Neural cell (in vitro differentiated cells): Measurements from ENCODE around the gene EYS. TPM values are rescaled to one million over a fixed set of nuclear protein-coding genes. Genes with fewer than 3 reads are reported as not detected.

Source experiments
- H2AFZ ChIP-seq: fragments of 200-600, 300-800 bp; sonication (generic), shearing (Covaris generic); 2 replicates; pipeline ENCODE4 v1.6.0; 2014; ENCODE audit warnings: low read depth, mild to moderate bottlenecking, antibody characterized with exemption, low read length, moderate library complexity
- H3F3A ChIP-seq: fragments of 200-600 bp; shearing (Covaris generic); 2 replicates; pipeline ENCODE4 v1.6.1; 2016; ENCODE audit warnings: mild to moderate bottlenecking, moderate library complexity, mixed read lengths, antibody characterized with exemption, low read length; ENCODE audit not compliant: insufficient read depth, poor library complexity, severe bottlenecking
- H3K27ac ChIP-seq: fragments of 200-600, 300-800 bp; sonication (generic), shearing (Covaris generic); 2 replicates; pipeline ENCODE4 v1.5.1; 2014; ENCODE audit warnings: mild to moderate bottlenecking, low read length, moderate library complexity
- H3K27me3 ChIP-seq: fragments of 300-800, 200-600 bp; sonication (generic), shearing (Covaris generic); 2 replicates; pipeline ENCODE4 v1.6.0; 2014; ENCODE audit warnings: mild to moderate bottlenecking, low read depth, low read length, moderate library complexity; ENCODE audit not compliant: insufficient read depth
- H3K36me3 ChIP-seq: fragments of 300-800, 200-600 bp; sonication (generic), shearing (Covaris generic); 2 replicates; pipeline ENCODE4 v1.5.1; 2014; ENCODE audit warnings: mild to moderate bottlenecking, antibody characterized with exemption, low read length, moderate library complexity; ENCODE audit not compliant: insufficient read depth
- H3K4me2 ChIP-seq: fragments of 300-800, 200-600 bp; sonication (generic), shearing (Covaris generic); 2 replicates; pipeline ENCODE4 v1.6.0; 2014; ENCODE audit warnings: mild to moderate bottlenecking, low read length
- H3K4me3 ChIP-seq: fragments of 300-800, 200-600 bp; sonication (generic), shearing (Covaris generic); 2 replicates; pipeline ENCODE4 v1.5.1; 2014; ENCODE audit warnings: mild to moderate bottlenecking, low read length, moderate library complexity
- H3K79me2 ChIP-seq: fragments of 200-600 bp; shearing (Covaris generic); replicated peaks from 2 replicates; pipeline ENCODE4 v1.6.0; 2014; ENCODE audit warnings: mild to moderate bottlenecking, low read length, moderate library complexity; ENCODE audit not compliant: insufficient read depth
- H3K9ac ChIP-seq: fragments of 300-800, 200-600 bp; sonication (generic), shearing (Covaris generic); 2 replicates; pipeline ENCODE4 v1.6.1; 2016; ENCODE audit warnings: mild to moderate bottlenecking, low read length, mixed read lengths
- H3K9me2 ChIP-seq: fragments of 200-600 bp; shearing (Covaris generic); 2 replicates; pipeline ENCODE4 v1.6.1; 2016; ENCODE audit warnings: mild to moderate bottlenecking, low read length, mixed read lengths; ENCODE audit not compliant: insufficient read depth
- H3K9me3 ChIP-seq: fragments of 200-600, 300-800 bp; sonication (generic), shearing (Covaris generic); 2 replicates; pipeline ENCODE4 v1.6.1; 2016; ENCODE audit warnings: mild to moderate bottlenecking, mixed run types, low read length, moderate library complexity, mixed read lengths
- H4K20me1 ChIP-seq: fragments of 200-600 bp; shearing (Covaris generic); 2 replicates; pipeline ENCODE4 v1.6.1; 2016; ENCODE audit warnings: mild to moderate bottlenecking, mixed run types; ENCODE audit not compliant: insufficient read depth
- CTCF ChIP-seq: fragments of 450-650 bp; IDR thresholded peaks from 2 replicates; pipeline ENCODE4 v1.5.1; 2014; ENCODE audit warnings: antibody characterized with exemption, mild to moderate bottlenecking, moderate library complexity; ENCODE audit not compliant: poor library complexity, severe bottlenecking
- EP300 ChIP-seq: fragments of 450-650 bp; conservative IDR thresholded peaks from 2 replicates; pipeline ENCODE4 v1.6.1; 2014; ENCODE audit warnings: antibody characterized with exemption, mild to moderate bottlenecking, moderate library complexity; ENCODE audit not compliant: poor library complexity, severe bottlenecking
- EZH2 ChIP-seq: fragments of 200-600, 300-800 bp; shearing (Covaris generic), sonication (generic); IDR thresholded peaks from 2 replicates; pipeline ENCODE4 v1.6.1; 2014; ENCODE audit warnings: antibody characterized with exemption, low read length, borderline replicate concordance, mild to moderate bottlenecking; ENCODE audit not compliant: insufficient read depth, poor library complexity, severe bottlenecking
- MXI1 ChIP-seq: fragments of 450-650 bp; conservative IDR thresholded peaks from 2 replicates; pipeline ENCODE4 v1.6.1; 2014; ENCODE audit warnings: antibody characterized with exemption, mild to moderate bottlenecking; ENCODE audit not compliant: poor library complexity, severe bottlenecking
- POLR2AphosphoS5 ChIP-seq: IDR thresholded peaks from 2 replicates; pipeline ENCODE4 v1.6.1; 2012
- RAD21 ChIP-seq: fragments of 450-650 bp; conservative IDR thresholded peaks from 2 replicates; pipeline ENCODE4 v1.6.1; 2014; ENCODE audit warnings: antibody characterized with exemption, mild to moderate bottlenecking, moderate library complexity
- REST ChIP-seq: IDR thresholded peaks from 2 replicates; pipeline ENCODE4 v1.6.1; 2012; ENCODE audit warnings: borderline replicate concordance
- SMC3 ChIP-seq: fragments of 450-650 bp; conservative IDR thresholded peaks from 2 replicates; pipeline ENCODE4 v1.6.1; 2014; ENCODE audit warnings: antibody characterized with exemption, mild to moderate bottlenecking, moderate library complexity; ENCODE audit not compliant: poor library complexity
- TAF1 ChIP-seq: IDR thresholded peaks from 2 replicates; pipeline ENCODE4 v1.6.1; 2012; ENCODE audit warnings: low read depth
- polyA plus RNA-seq: library from polyadenylated mRNA; depleted of rRNA; stranded (reverse); fragments of >200 nt; gene quantifications from 2 replicates; pipeline ENCODE4 v1.2.3, GENCODE V29; 2014

The EYS gene
- polyA plus RNA-seq, 1 donor from 2014 or later: 0.38 TPM

GRCh38 chr6:64145658-64146057, 1561.4 kb downstream of the EYS start:
- Histone ChIP-seq H3K9ac (no peak overlapping the region), H2AFZ (no peak overlapping the region), H3K4me3 (no peak overlapping the region), H3K4me2 (no peak overlapping the region), H3K36me3 (no peaks in the 10 kb centered on the region), H3K9me2 (no peaks in the 10 kb centered on the region), H3K27ac (no peak overlapping the region), H3K9me3 (no peaks in the 10 kb centered on the region), H3K27me3 (no peaks in the 10 kb centered on the region), H3F3A (no peaks in the 10 kb centered on the region), H4K20me1 (no peaks in the 10 kb centered on the region), H3K79me2 (no peaks in the 10 kb centered on the region)
- TF ChIP-seq EP300 (no peak), SMC3 (no peak), MXI1 (no peak), RAD21 (no peak), EZH2 (no peak)

DNA sequence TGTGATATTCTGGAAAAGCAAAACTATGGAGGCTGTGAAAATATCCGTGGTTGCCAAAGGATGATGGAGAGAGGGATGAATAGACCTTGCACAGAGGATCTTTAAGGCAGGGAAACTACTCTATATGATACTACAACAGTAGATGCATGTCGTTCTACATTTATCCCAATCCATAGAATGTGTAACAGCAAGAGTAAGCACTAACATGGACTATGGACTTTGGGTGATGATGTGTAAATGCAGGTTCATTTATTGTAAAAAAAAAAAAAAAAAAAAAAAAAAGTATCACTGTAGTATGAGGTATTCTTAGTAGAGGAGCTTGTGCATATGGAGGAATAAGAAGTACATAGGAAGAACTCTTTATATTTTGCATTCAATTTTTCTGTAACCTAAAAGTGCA, 1563.9 kb downstream of the EYS start:
- H3K9ac ChIP-seq: no peak overlapping the region
- no peak overlapping the region for H3K4me2 ChIP-seq
- TF ChIP-seq MXI1 (no peak), REST (no peak), EZH2 (no peak), POLR2AphosphoS5 (no peak), SMC3 (no peak), TAF1 (no peak), RAD21 (no peak), EP300 (no peak), CTCF (no peak)
- no peaks in the 10 kb centered on the region for H4K20me1 ChIP-seq
- no peaks in the 10 kb centered on the region for H3F3A ChIP-seq
- no peaks in the 10 kb centered on the region for H3K36me3 ChIP-seq
- H3K79me2 ChIP-seq: no peaks in the 10 kb centered on the region
- H3K27ac ChIP-seq: no peak overlapping the region
- no peaks in the 10 kb centered on the region for H3K9me3 ChIP-seq
- no peaks in the 10 kb centered on the region for H3K9me2 ChIP-seq
- no peaks in the 10 kb centered on the region for H3K27me3 ChIP-seq
- H3K4me3 ChIP-seq: no peak overlapping the region
- H2AFZ ChIP-seq: no peak overlapping the region
